ENCODE measurements around the gene PPP1R1C.

Gene PPP1R1C

DNA sequence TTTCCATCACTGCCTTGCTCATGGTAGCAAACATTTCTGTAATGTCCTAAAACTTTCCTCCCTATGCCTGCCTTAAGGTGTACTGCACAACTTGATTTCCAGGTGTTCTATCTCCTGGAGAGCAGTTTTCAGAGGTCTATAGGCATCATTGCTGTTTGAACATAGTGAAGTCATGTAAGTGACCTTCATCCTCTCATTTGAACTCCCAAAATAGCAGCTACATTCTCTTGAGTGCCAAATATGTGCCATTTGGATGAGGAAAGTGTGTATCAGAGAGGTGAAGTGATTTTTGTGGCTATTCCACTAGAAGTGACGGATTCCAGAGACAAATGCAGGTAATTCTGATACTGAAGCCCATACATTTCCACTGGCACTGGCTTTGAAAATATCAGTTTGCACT is 3.4 kb downstream of the PPP1R1C start:
- no peaks in the 10 kb centered on the region for H3K4me1 ChIP-seq (ENCODE audit: control insufficient read depth in 2 of 2, insufficient read depth in 2 of 2, low read length in 2 of 2)
- no peaks in the 10 kb centered on the region for H3K27me3 ChIP-seq (ENCODE audit: control insufficient read depth in 2 of 2, insufficient read depth in 2 of 2, low read length in 2 of 2)
- H3K36me3 ChIP-seq (ENCODE audit: control insufficient read depth in 2 of 2, insufficient read depth in 2 of 2, low read length in 2 of 2): no peaks in the 10 kb centered on the region
- H3K9me3 ChIP-seq (ENCODE audit: control insufficient read depth in 2 of 2, low read length in 2 of 2): no peaks in the 10 kb centered on the region
- no peak overlapping the region for H3K27ac ChIP-seq (ENCODE audit: low read depth in 2 of 2, low read length in 2 of 2)
- H3K4me3 ChIP-seq (ENCODE audit: low read length in 2 of 2): no peak overlapping the region
- no peak overlapping the region for H3K9ac ChIP-seq (ENCODE audit: low read depth in 1 of 2, low read length in 2 of 2)

- Histone ChIP-seq H3K9ac (ENCODE audit: low read depth in 1 of 2, low read length in 2 of 2) (no peak overlapping the region), H3K9me3 (ENCODE audit: control insufficient read depth in 2 of 2, low read length in 2 of 2) (no peaks in the 10 kb centered on the region), H3K4me3 (ENCODE audit: low read length in 2 of 2) (no peak overlapping the region), H3K36me3 (ENCODE audit: control insufficient read depth in 2 of 2, insufficient read depth in 2 of 2, low read length in 2 of 2) (no peaks in the 10 kb centered on the region), H3K27ac (ENCODE audit: low read depth in 2 of 2, low read length in 2 of 2) (no peak overlapping the region), H3K4me1 (ENCODE audit: control insufficient read depth in 2 of 2, insufficient read depth in 2 of 2, low read length in 2 of 2) (no peaks in the 10 kb centered on the region), H3K27me3 (ENCODE audit: control insufficient read depth in 2 of 2, insufficient read depth in 2 of 2, low read length in 2 of 2) (no peaks in the 10 kb centered on the region)
These were observed 5.7 kb downstream of the PPP1R1C start for GRCh38 chr2:181991171-181991885.

DNA sequence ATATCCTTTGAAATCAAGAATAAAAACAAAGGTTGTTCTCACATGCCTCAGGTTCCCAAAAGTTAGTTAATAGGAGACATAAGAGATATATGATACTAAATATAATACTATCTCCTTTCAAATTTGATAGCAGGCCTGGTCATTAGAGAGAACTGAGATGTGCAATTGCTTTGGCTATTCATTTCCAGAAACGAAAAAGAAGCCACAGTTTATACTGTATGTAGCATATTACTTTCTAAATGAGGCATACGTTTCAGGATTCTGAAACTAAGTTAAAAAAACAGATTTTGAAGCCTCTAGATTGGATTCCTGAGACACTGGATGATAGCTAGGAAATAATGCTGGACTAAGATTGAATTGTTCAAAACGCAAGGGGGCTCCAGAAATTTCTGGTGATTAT is 7.1 kb downstream of the PPP1R1C start:
- Histone ChIP-seq H3K27me3 (ENCODE audit: control insufficient read depth in 2 of 2, insufficient read depth in 2 of 2, low read length in 2 of 2) (no peaks in the 10 kb centered on the region), H3K36me3 (ENCODE audit: control insufficient read depth in 2 of 2, insufficient read depth in 2 of 2, low read length in 2 of 2) (no peaks in the 10 kb centered on the region), H3K4me3 (ENCODE audit: low read length in 2 of 2) (no peak overlapping the region), H3K4me1 (ENCODE audit: control insufficient read depth in 2 of 2, insufficient read depth in 2 of 2, low read length in 2 of 2) (no peaks in the 10 kb centered on the region), H3K27ac (ENCODE audit: low read depth in 2 of 2, low read length in 2 of 2) (no peak overlapping the region), H3K9me3 (ENCODE audit: control insufficient read depth in 2 of 2, low read length in 2 of 2) (no peaks in the 10 kb centered on the region), H3K9ac (ENCODE audit: low read depth in 1 of 2, low read length in 2 of 2) (no peak overlapping the region)

DNA sequence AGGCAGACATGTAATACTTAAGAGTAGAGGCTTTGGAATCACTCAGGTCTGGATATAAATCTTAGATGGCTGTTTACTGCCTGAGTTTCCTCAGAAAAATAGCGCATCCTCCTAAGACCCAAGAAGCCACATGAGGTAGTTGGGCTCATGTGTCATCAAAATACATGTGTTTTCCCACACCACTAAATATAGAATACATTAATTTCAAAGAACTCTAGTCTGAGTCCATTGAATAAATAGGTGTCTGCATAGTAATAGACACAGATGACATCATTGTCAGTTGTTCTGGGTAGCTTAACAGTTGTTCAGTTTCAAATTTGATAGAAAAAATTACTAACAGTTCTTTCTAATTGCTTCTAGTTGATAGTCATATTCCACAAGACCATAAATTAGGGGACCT is 9.6 kb downstream of the PPP1R1C start:
- Histone ChIP-seq H3K4me3 (ENCODE audit: low read length in 2 of 2) (no peak overlapping the region), H3K27me3 (ENCODE audit: control insufficient read depth in 2 of 2, insufficient read depth in 2 of 2, low read length in 2 of 2) (no peaks in the 10 kb centered on the region), H3K36me3 (ENCODE audit: control insufficient read depth in 2 of 2, insufficient read depth in 2 of 2, low read length in 2 of 2) (no peaks in the 10 kb centered on the region), H3K4me1 (ENCODE audit: control insufficient read depth in 2 of 2, insufficient read depth in 2 of 2, low read length in 2 of 2) (no peaks in the 10 kb centered on the region), H3K9me3 (ENCODE audit: control insufficient read depth in 2 of 2, low read length in 2 of 2) (no peaks in the 10 kb centered on the region), H3K27ac (ENCODE audit: low read depth in 2 of 2, low read length in 2 of 2) (no peak overlapping the region), H3K9ac (ENCODE audit: low read depth in 1 of 2, low read length in 2 of 2) (no peak overlapping the region)

DNA sequence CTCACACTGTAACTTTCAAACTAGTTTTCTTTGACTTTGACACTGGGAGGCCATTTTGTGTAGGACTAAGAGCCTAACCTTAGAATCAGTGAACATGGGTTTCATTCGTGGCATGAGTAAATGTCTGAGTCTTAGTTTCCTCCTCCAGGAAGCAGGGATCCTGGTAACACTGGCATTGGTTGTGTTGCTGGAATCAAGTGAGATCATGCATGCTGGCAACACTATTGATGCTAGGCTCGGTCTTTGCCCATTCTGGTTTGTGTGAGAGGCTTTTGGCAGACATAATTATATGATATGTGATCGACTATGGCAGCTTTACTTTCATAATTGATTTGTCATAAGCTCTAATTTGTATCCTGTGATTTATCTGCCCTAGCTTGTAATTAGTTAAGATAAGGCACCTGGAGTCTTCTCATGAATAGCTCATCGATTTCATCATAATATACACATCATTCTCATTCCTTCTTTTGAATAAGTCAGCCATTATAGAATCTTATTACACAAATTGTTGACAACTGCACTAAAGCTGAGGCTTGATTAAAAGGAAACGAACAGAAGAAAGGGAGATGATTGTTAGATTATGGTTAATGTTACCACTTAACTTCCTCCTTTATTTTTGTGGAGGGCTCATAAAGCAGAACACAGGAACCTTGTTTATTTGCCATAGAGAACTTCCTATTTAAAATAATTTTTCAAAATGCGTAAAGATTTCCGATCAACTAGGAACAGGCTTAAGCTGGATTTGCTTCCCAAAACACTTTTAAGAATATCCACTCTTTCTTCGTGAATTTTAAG is 12.6 kb downstream of the PPP1R1C start:
- Histone ChIP-seq H3K4me3 (ENCODE audit: low read length in 2 of 2) (no peak overlapping the region), H3K27me3 (ENCODE audit: control insufficient read depth in 2 of 2, insufficient read depth in 2 of 2, low read length in 2 of 2) (no peaks in the 10 kb centered on the region), H3K9me3 (ENCODE audit: control insufficient read depth in 2 of 2, low read length in 2 of 2) (no peaks in the 10 kb centered on the region), H3K36me3 (ENCODE audit: control insufficient read depth in 2 of 2, insufficient read depth in 2 of 2, low read length in 2 of 2) (no peaks in the 10 kb centered on the region), H3K9ac (ENCODE audit: low read depth in 1 of 2, low read length in 2 of 2) (no peak overlapping the region), H3K27ac (ENCODE audit: low read depth in 2 of 2, low read length in 2 of 2) (no peak overlapping the region), H3K4me1 (ENCODE audit: control insufficient read depth in 2 of 2, insufficient read depth in 2 of 2, low read length in 2 of 2) (no peaks in the 10 kb centered on the region)

DNA sequence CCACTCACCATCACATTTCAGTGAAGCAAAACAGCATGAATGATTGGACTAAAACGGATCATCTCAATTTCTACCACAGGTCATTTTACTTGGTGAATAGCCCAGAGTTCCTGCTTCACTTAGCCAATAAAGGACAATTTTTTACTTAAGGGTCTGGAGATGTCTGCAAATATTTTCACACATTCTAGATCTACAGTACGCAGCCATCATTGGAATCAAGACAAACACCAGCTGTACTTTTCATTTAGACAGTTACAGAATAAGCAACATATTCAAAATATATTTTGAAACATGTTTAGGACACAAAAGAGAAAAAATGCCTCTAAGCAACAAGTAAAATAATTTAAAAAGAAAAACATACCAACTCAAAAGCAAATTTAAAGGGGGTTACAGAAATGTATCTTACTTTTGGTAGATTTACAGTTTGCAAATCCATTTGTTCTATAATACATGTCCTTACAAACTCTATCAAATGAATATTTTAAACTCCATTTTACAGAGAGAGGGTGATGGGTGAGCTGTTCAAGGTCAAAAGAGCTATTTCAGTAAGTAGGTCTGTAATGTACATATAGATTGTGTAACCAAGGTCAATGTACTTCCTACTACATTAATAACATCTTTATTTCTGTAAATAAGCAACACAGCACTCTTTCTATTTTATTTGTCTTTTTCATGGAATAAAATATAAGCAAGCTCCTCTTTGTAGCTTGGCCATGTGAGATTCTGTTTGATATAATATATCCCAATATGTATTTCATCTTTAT is 13.4 kb downstream of the PPP1R1C start:
- H3K36me3 ChIP-seq (ENCODE audit: control insufficient read depth in 2 of 2, insufficient read depth in 2 of 2, low read length in 2 of 2): no peaks in the 10 kb centered on the region
- H3K27ac ChIP-seq (ENCODE audit: low read depth in 2 of 2, low read length in 2 of 2): no peak overlapping the region
- no peaks in the 10 kb centered on the region for H3K4me1 ChIP-seq (ENCODE audit: control insufficient read depth in 2 of 2, insufficient read depth in 2 of 2, low read length in 2 of 2)
- no peaks in the 10 kb centered on the region for H3K27me3 ChIP-seq (ENCODE audit: control insufficient read depth in 2 of 2, insufficient read depth in 2 of 2, low read length in 2 of 2)
- no peaks in the 10 kb centered on the region for H3K9me3 ChIP-seq (ENCODE audit: control insufficient read depth in 2 of 2, low read length in 2 of 2)
- H3K4me3 ChIP-seq (ENCODE audit: low read length in 2 of 2): no peak overlapping the region
- H3K9ac ChIP-seq (ENCODE audit: low read depth in 1 of 2, low read length in 2 of 2): no peak overlapping the region

DNA sequence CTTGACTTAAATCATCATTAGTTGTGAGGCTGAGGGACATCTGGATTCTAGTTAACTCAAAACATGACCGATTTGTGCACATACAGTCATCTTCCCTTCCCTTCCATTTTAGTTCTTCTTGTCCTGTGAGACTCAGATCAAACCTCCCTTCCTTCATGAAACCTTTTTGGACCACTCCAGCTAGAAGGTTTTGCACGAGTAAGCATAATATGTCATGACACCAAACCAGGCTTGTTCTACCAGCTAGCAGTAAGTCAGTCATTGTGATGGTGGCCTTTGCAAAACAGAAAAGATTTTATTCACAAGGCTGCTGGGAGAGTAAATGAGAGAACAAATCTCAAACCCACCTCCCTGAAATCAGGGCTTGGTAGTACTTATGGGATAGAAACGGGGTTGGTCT is 14.3 kb downstream of the PPP1R1C start:
- no peaks in the 10 kb centered on the region for H3K9me3 ChIP-seq (ENCODE audit: control insufficient read depth in 2 of 2, low read length in 2 of 2)
- no peaks in the 10 kb centered on the region for H3K27me3 ChIP-seq (ENCODE audit: control insufficient read depth in 2 of 2, insufficient read depth in 2 of 2, low read length in 2 of 2)
- no peaks in the 10 kb centered on the region for H3K4me1 ChIP-seq (ENCODE audit: control insufficient read depth in 2 of 2, insufficient read depth in 2 of 2, low read length in 2 of 2)
- no peak overlapping the region for H3K4me3 ChIP-seq (ENCODE audit: low read length in 2 of 2)
- no peak overlapping the region for H3K9ac ChIP-seq (ENCODE audit: low read depth in 1 of 2, low read length in 2 of 2)
- no peaks in the 10 kb centered on the region for H3K36me3 ChIP-seq (ENCODE audit: control insufficient read depth in 2 of 2, insufficient read depth in 2 of 2, low read length in 2 of 2)
- no peak overlapping the region for H3K27ac ChIP-seq (ENCODE audit: low read depth in 2 of 2, low read length in 2 of 2)

DNA sequence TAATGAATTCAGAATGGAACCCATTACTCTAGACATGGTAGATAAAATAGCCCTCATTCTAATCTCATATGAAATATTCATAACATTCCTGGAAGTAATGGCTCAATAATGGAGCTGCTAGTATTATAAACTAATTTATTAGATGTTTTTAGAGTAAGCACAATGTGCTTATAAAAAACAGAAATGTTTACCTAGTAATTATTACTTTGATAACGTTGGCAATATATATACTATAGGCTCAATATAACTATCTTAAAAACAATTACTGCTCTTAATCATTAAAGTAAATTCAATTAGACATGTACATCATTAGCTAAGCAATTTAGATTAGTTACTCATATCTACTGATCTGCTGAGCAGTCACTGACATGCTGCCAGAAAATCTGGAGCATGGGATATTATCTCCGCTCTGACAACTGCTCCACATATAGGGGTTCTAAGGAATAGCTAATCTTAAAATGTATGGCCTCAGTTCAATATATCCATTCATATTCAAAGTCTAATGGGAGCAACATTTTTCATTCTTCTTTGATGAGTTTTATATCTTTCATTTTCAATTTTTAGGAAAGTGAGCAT is 19.4 kb downstream of the PPP1R1C start:
- no peaks in the 10 kb centered on the region for H3K36me3 ChIP-seq (ENCODE audit: control insufficient read depth in 2 of 2, insufficient read depth in 2 of 2, low read length in 2 of 2)
- H3K9ac ChIP-seq (ENCODE audit: low read depth in 1 of 2, low read length in 2 of 2): no peak overlapping the region
- no peaks in the 10 kb centered on the region for H3K4me1 ChIP-seq (ENCODE audit: control insufficient read depth in 2 of 2, insufficient read depth in 2 of 2, low read length in 2 of 2)
- H3K9me3 ChIP-seq (ENCODE audit: control insufficient read depth in 2 of 2, low read length in 2 of 2): no peaks in the 10 kb centered on the region
- H3K27me3 ChIP-seq (ENCODE audit: control insufficient read depth in 2 of 2, insufficient read depth in 2 of 2, low read length in 2 of 2): no peaks in the 10 kb centered on the region
- no peak overlapping the region for H3K4me3 ChIP-seq (ENCODE audit: low read length in 2 of 2)
- no peak overlapping the region for H3K27ac ChIP-seq (ENCODE audit: low read depth in 2 of 2, low read length in 2 of 2)

DNA sequence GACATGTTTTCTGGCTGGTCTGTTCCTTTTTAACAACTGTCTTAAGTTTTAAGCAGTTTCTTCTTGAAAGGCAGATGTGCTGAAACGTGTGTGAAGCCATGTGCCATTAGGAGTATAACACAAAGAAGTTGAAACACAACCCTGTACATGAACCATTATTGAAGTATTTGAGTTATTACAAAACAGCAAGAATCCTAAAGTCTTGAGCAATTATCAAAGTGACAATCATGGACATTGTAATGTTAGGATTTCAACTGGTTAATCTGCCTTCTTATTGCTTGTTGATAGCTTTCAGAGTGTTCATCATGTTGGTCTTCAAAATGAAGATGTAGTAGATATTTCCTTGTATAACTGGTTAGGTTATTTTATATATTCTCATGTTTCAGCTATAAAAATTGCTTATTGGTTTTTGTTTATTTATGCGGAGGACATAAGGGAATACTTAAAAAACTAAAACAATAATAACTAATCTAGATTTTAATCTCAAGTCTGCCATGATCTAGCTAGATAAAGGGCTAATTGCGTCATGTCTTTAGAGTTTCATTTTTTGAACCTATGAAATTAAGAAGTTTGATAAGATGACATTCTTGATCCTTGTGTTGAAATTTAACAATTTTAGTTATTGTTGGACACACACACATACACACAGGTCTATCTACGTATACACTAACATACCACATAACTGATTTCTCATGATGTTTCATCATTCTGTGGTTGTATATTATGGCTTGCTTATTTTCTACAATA is 21.1 kb downstream of the PPP1R1C start:
- Histone ChIP-seq H3K27ac (ENCODE audit: low read depth in 2 of 2, low read length in 2 of 2) (no peak overlapping the region), H3K4me3 (ENCODE audit: low read length in 2 of 2) (no peak overlapping the region), H3K4me1 (ENCODE audit: control insufficient read depth in 2 of 2, insufficient read depth in 2 of 2, low read length in 2 of 2) (no peaks in the 10 kb centered on the region), H3K9me3 (ENCODE audit: control insufficient read depth in 2 of 2, low read length in 2 of 2) (no peaks in the 10 kb centered on the region), H3K9ac (ENCODE audit: low read depth in 1 of 2, low read length in 2 of 2) (no peak overlapping the region), H3K36me3 (ENCODE audit: control insufficient read depth in 2 of 2, insufficient read depth in 2 of 2, low read length in 2 of 2) (no peaks in the 10 kb centered on the region), H3K27me3 (ENCODE audit: control insufficient read depth in 2 of 2, insufficient read depth in 2 of 2, low read length in 2 of 2) (no peaks in the 10 kb centered on the region)
